Type B pancreatic cell (in vitro differentiated cells): Measurements from ENCODE around the gene PMFBP1. TPM values are rescaled to one million over a fixed set of nuclear protein-coding genes. Genes with fewer than 3 reads are reported as not detected.

Experiments
- DNase-seq: peaks from one replicate; pipeline ENCODE4 v3.0.0; 2021; ENCODE audit warnings: mixed read lengths; ENCODE audit not compliant: unreplicated experiment; ENCODE audit errors: extremely low spot score
- H3K27ac Mint-ChIP-seq: 2 replicates; pipeline ENCODE4 v1.8.0; 2021; ENCODE audit warnings: mild to moderate bottlenecking, mixed read lengths
- H3K27me3 Mint-ChIP-seq: 2 replicates; pipeline ENCODE4 v1.8.0; 2021; ENCODE audit warnings: mixed read lengths
- H3K36me3 Mint-ChIP-seq: 2 replicates; pipeline ENCODE4 v1.8.0; 2021; ENCODE audit warnings: mixed read lengths
- H3K4me1 Mint-ChIP-seq: one replicate; pipeline ENCODE4 v1.8.0; 2021; ENCODE audit warnings: mixed read lengths; ENCODE audit not compliant: unreplicated experiment
- H3K4me3 Mint-ChIP-seq: 2 replicates; pipeline ENCODE4 v1.8.0; 2021; ENCODE audit warnings: mild to moderate bottlenecking, mixed read lengths
- H3K9me3 Mint-ChIP-seq: 2 replicates; pipeline ENCODE4 v1.8.0; 2021; ENCODE audit warnings: mixed read lengths
- total RNA-seq: library from RNA; stranded (reverse); gene quantifications from 2 replicates; pipeline ENCODE4 v1.2.1, GENCODE V29; 2021; ENCODE audit warnings: low replicate concordance
- TF ChIP-seq, protein P1 (sequence below): fragments of 200-600 bp; sonication (generic); conservative IDR thresholded peaks from 2 replicates; pipeline ENCODE4 v1.5.0; 2021; ENCODE audit warnings: antibody characterized with exemption, mild to moderate bottlenecking

The PMFBP1 gene
- total RNA-seq, 1 donor from 2014 or later, result 3.8 TPM

DNA sequence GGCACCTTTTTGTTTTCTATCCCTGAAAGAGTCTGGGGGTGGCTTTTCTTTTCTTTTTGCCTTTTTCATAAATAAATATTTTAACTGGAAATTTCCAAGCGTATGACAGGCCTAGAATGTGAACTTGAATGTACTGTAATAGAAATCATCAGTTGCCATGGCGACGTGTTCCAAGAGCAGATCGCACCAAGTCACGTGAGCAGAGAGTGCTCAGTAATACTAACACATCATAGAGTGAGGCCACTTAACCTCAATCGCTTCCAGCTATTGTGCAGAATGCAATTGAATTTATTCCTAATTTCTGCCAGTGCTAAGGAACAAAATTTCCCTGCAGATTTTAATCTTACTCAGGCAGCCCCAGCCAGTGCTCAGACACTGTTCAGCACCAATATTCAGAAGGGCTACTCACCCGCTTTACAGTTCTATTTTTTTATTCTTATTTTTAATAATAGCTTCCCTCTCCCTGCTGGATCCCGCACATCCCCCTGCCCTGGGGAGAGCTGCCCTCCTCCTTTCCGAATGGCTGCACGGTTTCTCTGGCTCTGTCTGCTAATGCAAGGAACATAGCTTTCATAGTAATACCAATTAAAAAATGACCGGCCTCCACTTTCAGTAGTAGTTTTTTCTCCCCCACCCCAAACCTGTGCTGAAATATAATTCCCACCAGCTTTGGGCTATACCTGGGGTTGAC is 26.2 kb upstream of the PMFBP1 start:
- TF ChIP-seq, protein P1, sequence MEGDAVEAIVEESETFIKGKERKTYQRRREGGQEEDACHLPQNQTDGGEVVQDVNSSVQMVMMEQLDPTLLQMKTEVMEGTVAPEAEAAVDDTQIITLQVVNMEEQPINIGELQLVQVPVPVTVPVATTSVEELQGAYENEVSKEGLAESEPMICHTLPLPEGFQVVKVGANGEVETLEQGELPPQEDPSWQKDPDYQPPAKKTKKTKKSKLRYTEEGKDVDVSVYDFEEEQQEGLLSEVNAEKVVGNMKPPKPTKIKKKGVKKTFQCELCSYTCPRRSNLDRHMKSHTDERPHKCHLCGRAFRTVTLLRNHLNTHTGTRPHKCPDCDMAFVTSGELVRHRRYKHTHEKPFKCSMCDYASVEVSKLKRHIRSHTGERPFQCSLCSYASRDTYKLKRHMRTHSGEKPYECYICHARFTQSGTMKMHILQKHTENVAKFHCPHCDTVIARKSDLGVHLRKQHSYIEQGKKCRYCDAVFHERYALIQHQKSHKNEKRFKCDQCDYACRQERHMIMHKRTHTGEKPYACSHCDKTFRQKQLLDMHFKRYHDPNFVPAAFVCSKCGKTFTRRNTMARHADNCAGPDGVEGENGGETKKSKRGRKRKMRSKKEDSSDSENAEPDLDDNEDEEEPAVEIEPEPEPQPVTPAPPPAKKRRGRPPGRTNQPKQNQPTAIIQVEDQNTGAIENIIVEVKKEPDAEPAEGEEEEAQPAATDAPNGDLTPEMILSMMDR, result no peak
- H3K36me3 Mint-ChIP-seq, result no peaks in the 10 kb centered on the region
- no peak for DNase-seq

DNA sequence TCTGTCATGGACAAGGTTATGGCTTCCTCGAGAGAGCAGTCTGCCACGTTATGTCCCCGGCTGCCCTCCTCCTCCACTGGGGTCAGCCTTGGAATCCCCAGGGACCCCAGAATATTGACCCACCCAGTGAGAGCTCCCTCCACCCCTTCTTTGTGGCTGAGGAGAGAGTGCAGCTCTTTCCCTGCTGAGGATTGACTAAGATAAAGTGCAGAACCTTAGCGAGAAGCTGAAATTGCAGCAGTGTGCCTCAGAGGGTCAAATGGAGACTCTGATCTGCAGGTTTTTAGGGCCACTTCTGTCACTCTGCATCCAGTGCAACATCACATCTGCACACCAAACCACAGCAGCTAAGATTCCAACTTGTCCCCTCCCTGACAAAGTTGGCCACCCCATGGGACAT is 25.6 kb upstream of the PMFBP1 start:
- Mint-ChIP-seq H3K4me1 (peaks cover 46% of the 10 kb centered on the region), H3K36me3 (no peaks in the 10 kb centered on the region), H3K27me3 (no peaks in the 10 kb centered on the region), H3K4me3 (peak overlapping the region; percentile 59), H3K27ac (peak overlapping the region; percentile 16), H3K9me3 (peaks cover 2% of the 10 kb centered on the region)
- DNase-seq, result no peak
- TF ChIP-seq, protein P1, result no peak

More for the DNA sequence above, 26.2 kb upstream of the PMFBP1 start:
- no peaks in the 10 kb centered on the region for H3K27me3 Mint-ChIP-seq
- peaks cover 49% of the 10 kb centered on the region for H3K4me1 Mint-ChIP-seq
- peak overlapping the region; percentile 16 for H3K27ac Mint-ChIP-seq
- H3K9me3 Mint-ChIP-seq, result peaks cover 4% of the 10 kb centered on the region
- H3K4me3 Mint-ChIP-seq, result peak overlapping the region; percentile 59

DNA sequence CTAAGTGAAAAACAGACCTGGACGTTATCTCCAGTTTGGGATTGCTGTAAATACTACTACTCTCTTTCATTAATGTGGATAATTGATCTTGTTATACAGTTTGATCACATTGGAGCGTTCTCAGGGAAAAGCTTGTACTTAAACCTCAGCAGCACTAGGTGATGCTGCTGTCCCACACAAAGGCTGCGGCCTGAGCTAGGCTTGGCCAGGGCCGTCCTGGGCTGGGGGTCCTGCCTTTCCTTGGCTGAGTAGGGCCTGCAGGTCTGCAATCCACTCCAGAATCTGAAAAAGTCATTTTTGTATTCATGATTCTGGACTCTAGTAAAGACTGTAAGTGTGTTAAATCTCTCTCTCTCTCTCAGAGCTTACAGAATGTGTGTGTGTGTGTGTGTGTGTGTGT is 23.7 kb upstream of the PMFBP1 start:
- no peaks in the 10 kb centered on the region for H3K36me3 Mint-ChIP-seq
- no peak overlapping the region for H3K4me3 Mint-ChIP-seq
- H3K9me3 Mint-ChIP-seq, result no peaks in the 10 kb centered on the region
- peaks cover 46% of the 10 kb centered on the region for H3K4me1 Mint-ChIP-seq
- no peak for DNase-seq
- TF ChIP-seq, protein P1, result peak; percentile 67
- H3K27me3 Mint-ChIP-seq, result no peaks in the 10 kb centered on the region
- peak overlapping the region; percentile 65 for H3K27ac Mint-ChIP-seq

DNA sequence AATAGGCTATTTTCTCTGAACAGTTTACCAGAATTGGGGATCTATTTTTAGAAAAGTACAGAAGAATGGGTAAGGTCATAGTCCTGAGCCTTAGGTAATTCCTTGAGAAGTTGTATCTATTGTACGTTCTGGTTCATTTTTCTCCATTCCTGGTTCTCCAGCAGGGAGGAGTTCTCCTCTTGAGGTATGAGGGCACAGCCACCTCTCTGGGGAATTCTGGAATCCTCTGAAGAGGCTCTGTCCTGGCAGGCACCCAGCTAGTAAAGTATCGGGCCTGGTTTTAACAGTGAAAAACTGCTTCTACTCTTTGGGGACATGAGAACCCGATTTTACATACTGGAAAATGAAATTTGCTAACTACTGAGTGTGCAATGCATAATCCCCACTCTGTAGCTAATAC is 19.6 kb upstream of the PMFBP1 start:
- peaks cover 5% of the 10 kb centered on the region for H3K9me3 Mint-ChIP-seq
- H3K4me1 Mint-ChIP-seq, result peaks cover 12% of the 10 kb centered on the region
- H3K27me3 Mint-ChIP-seq, result no peaks in the 10 kb centered on the region
- H3K27ac Mint-ChIP-seq, result no peak overlapping the region
- peaks cover 3% of the 10 kb centered on the region for H3K36me3 Mint-ChIP-seq
- no peak overlapping the region for H3K4me3 Mint-ChIP-seq
- DNase-seq, result no peak
- TF ChIP-seq, protein P1, result no peak

DNA sequence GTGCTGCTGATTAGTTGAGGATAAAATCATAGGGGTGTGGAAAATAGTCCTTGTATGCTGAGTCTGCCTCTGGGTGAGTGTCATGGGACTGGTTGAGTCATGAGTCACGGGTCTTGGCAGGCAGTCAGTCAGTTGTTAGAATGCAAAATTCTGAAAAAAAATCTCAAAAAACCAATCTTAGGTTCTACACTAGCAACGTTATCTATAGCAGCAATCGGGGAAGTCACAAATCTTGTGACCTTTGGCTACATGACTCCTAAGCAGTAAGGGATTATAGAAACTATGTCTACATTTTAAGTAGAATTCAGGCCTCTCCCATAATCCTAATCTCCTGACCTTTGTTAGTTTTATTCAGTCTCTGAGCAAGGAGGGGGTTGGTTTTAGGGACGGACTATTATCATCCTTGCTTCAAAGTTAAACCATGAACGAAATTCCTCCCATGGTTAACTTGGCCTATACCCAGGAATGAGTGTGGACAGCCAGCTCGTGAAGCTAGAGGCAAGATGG is 18.0 kb upstream of the PMFBP1 start:
- no peaks in the 10 kb centered on the region for H3K4me1 Mint-ChIP-seq

More for the DNA sequence above, 18.0 kb upstream of the PMFBP1 start:
- H3K27ac Mint-ChIP-seq, result no peak overlapping the region
- H3K9me3 Mint-ChIP-seq, result peaks cover 5% of the 10 kb centered on the region
- no peak for DNase-seq
- H3K27me3 Mint-ChIP-seq, result no peaks in the 10 kb centered on the region
- no peak overlapping the region for H3K4me3 Mint-ChIP-seq
- TF ChIP-seq, protein P1, result no peak
- H3K36me3 Mint-ChIP-seq, result peaks cover 3% of the 10 kb centered on the region
